HepG2 (cell line): ENCODE results near the gene ZNF586. TPM values are rescaled to one million over a fixed set of nuclear protein-coding genes. Genes with fewer than 3 reads are reported as not detected.
A peak's percentile ranks its signal among the peaks of the same experiment; 100 is the strongest.

ENCODE experiments used
- ATAC-seq: fragments of 200-7000 bp; cut with Tn5 transposase; 3 replicates; pipeline ENCODE4 v1.9.1; 2020; ENCODE audit warnings: mild to moderate bottlenecking, moderate library complexity
- BruUV-seq: library from RNA; stranded (reverse); fragments of 400-500 nt; replicated peaks from 2 replicates; lab custom pipeline; 2021; lab: Mats Ljungman, UMichigan
- CTCF ChIA-PET: fragments of 300-600 bp; formaldehyde crosslinking; extraction: SDS; loops from one replicate; lab custom pipeline; 2021; ENCODE audit warnings: low total read pairs, inconsistent platforms, low intra/inter-chr PET ratio; lab: Yijun Ruan, JAX
- POLR2A ChIA-PET: fragments of 350-600 bp; sonication (Branson Sonifier 250); formaldehyde crosslinking; loops from one replicate; lab custom pipeline; 2020; ENCODE audit warnings: antibody characterized with exemption, inconsistent platforms; lab: Yijun Ruan, JAX
- DNase-seq: peaks from one replicate; pipeline ENCODE4 v3.0.0-alpha.2; 2015; ENCODE audit warnings: low spot score
- FAIRE-seq: peaks from 3 replicates; lab custom pipeline; 2011; peaks lifted over from hg19 to GRCh38; lab: Jason Lieb, UNC
- H2AFZ ChIP-seq: one replicate; pipeline ENCODE4 v1.6.1; 2011; ENCODE audit warnings: low read length, inconsistent platforms
- H3K27ac ChIP-seq: fragments of 300-600 bp; 3 replicates; pipeline ENCODE4 v1.8.0; 2011; ENCODE audit warnings: mixed run types, mild to moderate bottlenecking, mixed read lengths, low read length, inconsistent platforms; ENCODE audit not compliant: insufficient read depth; ENCODE audit errors: extremely low read length
- H3K27me3 ChIP-seq, 2 experiments: fragments of 200-600 bp in 1 of 2; 2 replicates in 1 of 2; 3 replicates in 1 of 2; pipeline versions ENCODE4 v1.6.0 to v1.8.0; 2011; ENCODE audit warnings: low read length in 2 of 2, mild to moderate bottlenecking in 2 of 2, moderate library complexity in 2 of 2, inconsistent platforms in 1 of 2; ENCODE audit not compliant: insufficient read depth in 2 of 2, control insufficient read depth in 1 of 2
- H3K36me3 ChIP-seq, 2 experiments: fragments of 200-600 bp in 1 of 2; replicated peaks in 1 of 2; 2 replicates in 1 of 2; 3 replicates in 1 of 2; pipeline versions ENCODE4 v1.5.1 to v1.8.0; 2011; ENCODE audit warnings: low read length in 2 of 2, inconsistent platforms in 1 of 2; ENCODE audit not compliant: insufficient read depth in 2 of 2, control insufficient read depth in 1 of 2
- H3K4me1 ChIP-seq: 2 replicates; pipeline ENCODE4 v1.5.1; 2012; ENCODE audit warnings: low read length, inconsistent platforms; ENCODE audit not compliant: insufficient read depth
- H3K4me2 ChIP-seq: 2 replicates; pipeline ENCODE4 v1.6.0; 2011; ENCODE audit warnings: low read depth, low read length, inconsistent platforms
- H3K4me3 ChIP-seq, 3 experiments: fragments of 200-600 bp in 1 of 3; sonication (generic), shearing (Covaris generic) in 1 of 3; replicated peaks in 1 of 3; 2 replicates each; pipeline ENCODE4 v1.5.1; 2011 to 2016; ENCODE audit warnings: low read length in 3 of 3, inconsistent platforms in 2 of 3, low read depth in 2 of 3, mild to moderate bottlenecking in 2 of 3, control low read depth in 1 of 3, mixed read lengths in 1 of 3; ENCODE audit not compliant: insufficient read depth in 1 of 3
- H3K79me2 ChIP-seq: one replicate; pipeline ENCODE4 v1.6.1; 2011; ENCODE audit warnings: low read length, inconsistent platforms; ENCODE audit not compliant: insufficient read depth
- H3K9ac ChIP-seq: 2 replicates; pipeline ENCODE4 v1.6.0; 2011; ENCODE audit warnings: mild to moderate bottlenecking, low read depth, low read length, inconsistent platforms; ENCODE audit not compliant: insufficient read depth
- H3K9me3 ChIP-seq: 2 replicates; pipeline ENCODE4 v1.5.1; 2012; ENCODE audit warnings: mild to moderate bottlenecking, low read length
- H4K20me1 ChIP-seq: 2 replicates; pipeline ENCODE4 v1.6.0; 2011; ENCODE audit warnings: inconsistent platforms, mild to moderate bottlenecking, low read length, moderate library complexity; ENCODE audit not compliant: insufficient read depth
- ARNTL ChIP-seq: sonication (generic); formaldehyde crosslinking; IDR thresholded peaks from 2 replicates; pipeline ENCODE4 v1.4.0; 2020; ENCODE audit warnings: mild to moderate bottlenecking, missing genetic modification reagents
- PAXIP1 ChIP-seq: sonication (generic); formaldehyde crosslinking; conservative IDR thresholded peaks from 2 replicates; pipeline ENCODE4 v1.4.0; 2020; ENCODE audit warnings: mild to moderate bottlenecking, missing genetic modification reagents, moderate library complexity
- SALL1 ChIP-seq: sonication (generic); formaldehyde crosslinking; IDR thresholded peaks from 2 replicates; pipeline ENCODE4 v1.8.0; 2022; ENCODE audit warnings: mild to moderate bottlenecking, missing genetic modification reagents
- SAP130 ChIP-seq: IDR thresholded peaks from 2 replicates; pipeline ENCODE4 v1.6.1; 2016; ENCODE audit warnings: low read depth
- ZNF235 ChIP-seq: sonication (generic); formaldehyde crosslinking; IDR thresholded peaks from 2 replicates; pipeline ENCODE4 v1.8.1; 2023; ENCODE audit warnings: mild to moderate bottlenecking, missing genetic modification reagents, borderline replicate concordance
- ZNF609 ChIP-seq: sonication (generic); formaldehyde crosslinking; IDR thresholded peaks from 2 replicates; pipeline ENCODE4 v1.4.0; 2020; ENCODE audit warnings: mild to moderate bottlenecking, missing genetic modification reagents, borderline replicate concordance
- ZNF646 ChIP-seq: sonication (generic); formaldehyde crosslinking; IDR thresholded peaks from 2 replicates; pipeline ENCODE4 v1.9.0; 2021; ENCODE audit warnings: mild to moderate bottlenecking, missing genetic modification reagents
- ZNF780A ChIP-seq: sonication (generic); formaldehyde crosslinking; IDR thresholded peaks from 2 replicates; pipeline ENCODE4 v1.8.0; 2022; ENCODE audit warnings: mild to moderate bottlenecking, missing genetic modification reagents, moderate library complexity
- WGBS: methylation state at CpG from one replicate; pipeline ENCODE4 v1.1.6; 2017; ENCODE audit warnings: low lambda C conversion rate; 5-methylcytosine and 5-hydroxymethylcytosine counted together
- in situ Hi-C: cut with HindIII; loops from 2 replicates; pipeline ENCODE4 v1.10.0; 2017; ENCODE audit warnings: low pct_unique_long_range_greater_than_20kb; ENCODE audit not compliant: extremely low pct_ligation_motif_present
- intact Hi-C: fragments of 100-400 bp; cut with micrococcal nuclease; formaldehyde crosslinking; loops from one replicate; pipeline ENCODE4 v1.10.0; 2022; ENCODE audit not compliant: unreplicated experiment
- polyA plus RNA-seq, 8 experiments: library from polyadenylated mRNA; depleted of rRNA in 3 of 8; stranded (reverse) in 7 of 8; unstranded in 1 of 8; fragments of >200 nt; fragmentation: Illumina TruSeq in 4 of 8; extraction: Trizol in 4 of 8; gene quantifications; 2 replicates each; pipeline versions ENCODE4 v1.2.1 to v1.2.3, GENCODE V29; 2011 to 2016; ENCODE audit warnings: low read depth in 4 of 8, missing spikeins in 1 of 8, mixed read lengths in 1 of 8; ENCODE audit not compliant: insufficient read depth in 1 of 8
- total RNA-seq, 5 experiments: library from RNA; depleted of rRNA; stranded (reverse); fragments of >200 nt; fragmentation: Illumina TruSeq; extraction: Trizol; gene quantifications; 2 replicates each; pipeline ENCODE4 v1.2.3, GENCODE V29; 2016; ENCODE audit warnings: low read depth in 1 of 5

Gene ZNF586
- total and polyA plus RNA-seq, 2 of the 13 experiments (the other 11 are each of a cell fraction or from before 2014, with no cell fraction given) = 0.50 to 3.4 TPM

GRCh38 chr19:57829316-57829715 lies 59.8 kb downstream of the ZNF586 start:
- peak; percentile 61 for FAIRE-seq
- H3K79me2 ChIP-seq = peaks cover 58% of the 10 kb centered on the region
- BruUV-seq = no TSS peak
- intact Hi-C loops = loop anchor here (10.0 kb wide), 1 partner anchor 325 kb away; the partner anchor contains the start of gene ZNF329
- peak overlapping the region; percentile 66 for H3K27ac ChIP-seq
- peaks cover 6% of the 10 kb centered on the region; the same call in 1 of the 2 replicates for H4K20me1 ChIP-seq
- in situ Hi-C loops = no loop called here
- H3K4me3 ChIP-seq = no peak overlapping the region
- H3K4me2 ChIP-seq = peak overlapping the region; percentile 48
- no peak overlapping the region for H3K9ac ChIP-seq
- ChIA-PET POLR2A (interaction anchor here (1.2 to 1.5 kb wide), 3 partner anchors 10 to 82 kb away, joined by 3 to 6 read pairs (median 5); partner anchors contain the start of gene ZNF776), CTCF (no interaction called here)
- WGBS = 29% methylated on average over 5 of the region's 5 CpGs
- peak; percentile 47 for ATAC-seq
- peaks cover 2 to 14% of the 10 kb centered on the region in 2 experiments; a peak in 2 of 5 replicates for H3K36me3 ChIP-seq
- H3K27me3 ChIP-seq = no peaks in the 10 kb centered on the region
- peak; percentile 59 for DNase-seq
- no peak overlapping the region for H2AFZ ChIP-seq
- no peaks in the 10 kb centered on the region for H3K9me3 ChIP-seq
- H3K4me1 ChIP-seq = peaks cover 42% of the 10 kb centered on the region
- TF ChIP-seq ZNF235 (CRISPR knock-in tag) (no peak), ZNF780A (no peak), ZNF609 (CRISPR knock-in tag) (no peak), ZNF646 (CRISPR knock-in tag) (no peak), PAXIP1 (CRISPR knock-in tag) (0 out of 2 replicates have a peak, but pooled peaks have one; percentile 22), SALL1 (peak; percentile 12; the same call in 1 of the 2 replicates), ARNTL (CRISPR knock-in tag) (0 out of 2 replicates have a peak, but pooled peaks have one; percentile 27), SAP130 (CRISPR knock-in tag) (0 out of 2 replicates have a peak, but pooled peaks have one; percentile 4)
